H9 (cell line): ENCODE data around the gene LAP3. TPM values are rescaled to one million over a fixed set of nuclear protein-coding genes. Genes with fewer than 3 reads are reported as not detected.

Experiments
- DNase-seq: peaks from one replicate; pipeline ENCODE4 v3.0.0-alpha.2; 2017
- H2AFZ ChIP-seq: one replicate; pipeline ENCODE4 v1.6.1; 2013; ENCODE audit warnings: mild to moderate bottlenecking, low read length, control low read depth, moderate library complexity
- H2AK5ac ChIP-seq: 2 replicates; pipeline ENCODE4 v1.6.1; 2013; ENCODE audit warnings: low read length, control low read depth, mixed read lengths; ENCODE audit not compliant: insufficient read length
- H2BK120ac ChIP-seq: one replicate; pipeline ENCODE4 v1.6.1; 2013; ENCODE audit warnings: low read depth, mild to moderate bottlenecking, low read length, control low read depth, inconsistent platforms; ENCODE audit not compliant: poor library complexity, severe bottlenecking
- H2BK12ac ChIP-seq: 2 replicates; pipeline ENCODE4 v1.6.1; 2013; ENCODE audit warnings: low read length, control low read depth, mixed read lengths, low read depth; ENCODE audit not compliant: insufficient read length
- H2BK15ac ChIP-seq: 2 replicates; pipeline ENCODE4 v1.6.1; 2013; ENCODE audit warnings: low read depth, low read length, control low read depth
- H2BK20ac ChIP-seq: one replicate; pipeline ENCODE4 v1.6.1; 2013; ENCODE audit warnings: low read depth, mild to moderate bottlenecking, low read length, control low read depth, inconsistent platforms; ENCODE audit not compliant: poor library complexity, severe bottlenecking
- H2BK5ac ChIP-seq: 2 replicates; pipeline ENCODE4 v1.6.1; 2013; ENCODE audit warnings: low read length, control low read depth, mixed read lengths; ENCODE audit not compliant: insufficient read length
- H3K14ac ChIP-seq: 2 replicates; pipeline ENCODE4 v1.6.1; 2013; ENCODE audit warnings: low read length, control low read depth; ENCODE audit not compliant: insufficient read depth
- H3K18ac ChIP-seq: 2 replicates; pipeline ENCODE4 v1.6.1; 2013; ENCODE audit warnings: low read depth, mild to moderate bottlenecking, mixed read lengths, low read length, control low read depth; ENCODE audit not compliant: insufficient read length
- H3K23ac ChIP-seq: 2 replicates; pipeline ENCODE4 v1.6.1; 2013; ENCODE audit warnings: low read length, control low read depth, mixed read lengths, low read depth; ENCODE audit not compliant: insufficient read length
- H3K23me2 ChIP-seq: 2 replicates; pipeline ENCODE4 v1.6.1; 2013; ENCODE audit warnings: low read depth, mild to moderate bottlenecking, mixed read lengths, low read length, control low read depth; ENCODE audit not compliant: insufficient read length, poor library complexity, severe bottlenecking
- H3K27ac ChIP-seq: 2 replicates; pipeline ENCODE4 v1.5.1; 2013; ENCODE audit warnings: low read length, control low read depth, mixed read lengths, low read depth; ENCODE audit not compliant: insufficient read length
- H3K27me3 ChIP-seq: 2 replicates; pipeline ENCODE4 v1.6.1; 2013; ENCODE audit warnings: low read length, control low read depth, inconsistent platforms; ENCODE audit not compliant: insufficient read depth
- H3K4ac ChIP-seq: 2 replicates; pipeline ENCODE4 v1.6.1; 2013; ENCODE audit warnings: low read depth, mild to moderate bottlenecking, control low read depth, inconsistent platforms, low read length, moderate library complexity
- H3K4me1 ChIP-seq: 2 replicates; pipeline ENCODE4 v1.6.1; 2013; ENCODE audit warnings: low read length, control low read depth, inconsistent platforms; ENCODE audit not compliant: insufficient read depth
- H3K4me2 ChIP-seq: 2 replicates; pipeline ENCODE4 v1.6.1; 2013; ENCODE audit warnings: low read length, control low read depth, mixed read lengths; ENCODE audit not compliant: insufficient read length, insufficient read depth
- H3K56ac ChIP-seq: 2 replicates; pipeline ENCODE4 v1.6.1; 2013; ENCODE audit warnings: low read depth, mild to moderate bottlenecking, mixed read lengths, low read length, control low read depth; ENCODE audit not compliant: insufficient read length
- H3K79me1 ChIP-seq: 2 replicates; pipeline ENCODE4 v1.6.1; 2013; ENCODE audit warnings: low read depth, mild to moderate bottlenecking, moderate library complexity, low read length, control low read depth, inconsistent platforms; ENCODE audit not compliant: insufficient read depth, poor library complexity, severe bottlenecking
- H3K79me2 ChIP-seq: 2 replicates; pipeline ENCODE4 v1.6.1; 2013; ENCODE audit warnings: low read length, control low read depth, inconsistent platforms; ENCODE audit not compliant: insufficient read depth
- H3K9ac ChIP-seq: 2 replicates; pipeline ENCODE4 v1.6.1; 2013; ENCODE audit warnings: low read length, control low read depth, mixed read lengths; ENCODE audit not compliant: insufficient read length; ENCODE audit errors: extremely low read depth
- H3K9me3 ChIP-seq: one replicate; pipeline ENCODE4 v1.6.1; 2013; ENCODE audit warnings: low read depth, low read length, inconsistent platforms; ENCODE audit not compliant: control insufficient read depth
- H3T11ph ChIP-seq: one replicate; pipeline ENCODE4 v1.6.1; 2013; ENCODE audit warnings: mild to moderate bottlenecking, low read length, control low read depth, inconsistent platforms
- H4K20me1 ChIP-seq: one replicate; pipeline ENCODE4 v1.6.1; 2013; ENCODE audit not compliant: control insufficient read depth, insufficient read length, insufficient read depth
- H4K5ac ChIP-seq: 2 replicates; pipeline ENCODE4 v1.6.1; 2013; ENCODE audit warnings: low read depth, mild to moderate bottlenecking, mixed read lengths, low read length, control low read depth; ENCODE audit not compliant: insufficient read length
- H4K8ac ChIP-seq: replicated peaks from 2 replicates; pipeline ENCODE4 v1.6.1; 2013; ENCODE audit warnings: low read length, control low read depth, mixed read lengths, low read depth; ENCODE audit not compliant: insufficient read length
- H4K91ac ChIP-seq: 2 replicates; pipeline ENCODE4 v1.6.1; 2013; ENCODE audit warnings: low read depth, mild to moderate bottlenecking, moderate library complexity, mixed read lengths, low read length, control low read depth; ENCODE audit not compliant: insufficient read length
- H3K27ac Mint-ChIP-seq, 3 experiments: 2 replicates in 2 of 3; 3 replicates in 1 of 3; pipeline ENCODE4 v1.8.0; 2020 to 2021; ENCODE audit warnings: mixed read lengths in 3 of 3, mild to moderate bottlenecking in 1 of 3, moderate library complexity in 1 of 3
- H3K27me3 Mint-ChIP-seq: 2 replicates; pipeline ENCODE4 v1.8.0; 2021; ENCODE audit warnings: low read depth, mild to moderate bottlenecking, moderate library complexity, mixed read lengths
- H3K36me3 Mint-ChIP-seq, 3 experiments: 2 replicates in 2 of 3; 3 replicates in 1 of 3; pipeline ENCODE4 v1.8.0; 2020 to 2021; ENCODE audit warnings: low read depth in 3 of 3, mixed read lengths in 3 of 3; ENCODE audit not compliant: insufficient read depth in 1 of 3
- H3K4me1 Mint-ChIP-seq, 2 experiments: 2 replicates each; pipeline ENCODE4 v1.8.0; 2020; ENCODE audit warnings: mixed read lengths in 2 of 2
- H3K4me3 Mint-ChIP-seq, 2 experiments: 2 replicates in 1 of 2; 3 replicates in 1 of 2; pipeline ENCODE4 v1.8.0; 2020 to 2021; ENCODE audit warnings: mild to moderate bottlenecking in 2 of 2, mixed read lengths in 2 of 2, moderate library complexity in 1 of 2
- H3K9me3 Mint-ChIP-seq, 2 experiments: 2 replicates in 1 of 2; 3 replicates in 1 of 2; pipeline ENCODE4 v1.8.0; 2020; ENCODE audit warnings: mild to moderate bottlenecking in 2 of 2, mixed read lengths in 2 of 2, moderate library complexity in 1 of 2
- CTCF ChIP-seq: fragments of 200-600 bp; sonication (generic); conservative IDR thresholded peaks from 3 replicates; pipeline ENCODE4 v1.8.0; 2021; ENCODE audit warnings: antibody characterized with exemption, mild to moderate bottlenecking
- total RNA-seq: library from RNA; stranded (reverse); gene quantifications from 2 replicates; pipeline ENCODE4 v1.2.1, GENCODE V29; 2021

Gene LAP3
- total RNA-seq, 1 experiment from 2014 or later, result 53.2 TPM

- Histone ChIP-seq H3K9me3 (no peaks in the 10 kb centered on the region), H4K5ac (no peak overlapping the region), H3T11ph (no peak overlapping the region), H4K8ac (no peak overlapping the region), H2AFZ (no peak overlapping the region), H2BK20ac (no peak overlapping the region), H3K14ac (no peak overlapping the region), H3K56ac (no peak overlapping the region), H3K4me1 (no peaks in the 10 kb centered on the region), H4K91ac (no peak overlapping the region), H2BK5ac (no peak overlapping the region), H3K27ac (no peak overlapping the region), H3K79me1 (no peaks in the 10 kb centered on the region), H3K23me2 (no peaks in the 10 kb centered on the region), H2BK120ac (no peak overlapping the region), H3K18ac (no peak overlapping the region), H3K4me2 (no peak overlapping the region), H2AK5ac (no peak overlapping the region), H4K20me1 (no peaks in the 10 kb centered on the region), H3K4ac (no peak overlapping the region), H3K79me2 (no peaks in the 10 kb centered on the region), H3K9ac (no peak overlapping the region), H2BK15ac (no peak overlapping the region), H2BK12ac (no peak overlapping the region), H3K23ac (no peak overlapping the region), H3K27me3 (no peaks in the 10 kb centered on the region)
- Mint-ChIP-seq H3K27me3 (peaks cover 18% of the 10 kb centered on the region), H3K36me3 (no peaks in the 10 kb centered on the region), H3K4me3 (no peak overlapping the region), H3K4me1 (peaks cover 0 to 3% of the 10 kb centered on the region in 2 experiments; a peak in 1 of 4 replicates), H3K27ac (no peak overlapping the region), H3K9me3 (no peaks in the 10 kb centered on the region)
- DNase-seq, result no peak
- no peak for TF ChIP-seq CTCF
Observed at GRCh38 chr4:17556498-17556897, 20.5 kb upstream of the LAP3 start.
